Liver (tissue), 3 donors: ENCODE measurements around the gene AP1M2.

Experiments used
- CTCF ChIP-seq: fragments of 150-350 bp; IDR thresholded peaks from 2 replicates; pipeline ENCODE4 v1.5.1; 2017; ENCODE audit warnings: improper control_type of control experiment, low read depth, low read length; ENCODE audit not compliant: missing input control
- TAF1 ChIP-seq: conservative IDR thresholded peaks from 2 replicates; pipeline ENCODE4 v1.6.1; 2016; ENCODE audit warnings: antibody characterized with exemption, mild to moderate bottlenecking
- donor health status: healthy.
- donor health status: healthy.

DNA sequence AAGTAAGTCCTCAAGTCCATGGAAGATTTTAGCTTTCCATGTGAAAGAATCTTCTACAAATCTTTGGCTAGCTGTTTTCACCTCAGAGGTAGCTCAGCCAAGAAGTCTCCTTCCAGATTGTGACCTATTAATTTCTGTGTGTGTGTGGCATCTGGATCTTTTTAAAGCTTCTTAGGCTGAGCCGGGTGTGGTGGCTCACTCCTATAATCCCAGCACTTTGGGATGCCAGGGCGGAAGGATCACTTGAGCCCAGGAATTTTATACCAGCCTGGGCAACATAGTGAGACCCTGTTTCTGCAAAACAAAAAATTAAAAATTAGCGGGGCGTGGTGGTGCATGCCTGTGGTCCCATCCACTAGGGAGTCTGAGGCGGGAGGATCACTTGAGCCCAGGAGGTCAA lies 24.8 kb upstream of the AP1M2 start:
- TF ChIP-seq TAF1 (no peak), CTCF (no peak)
